Tibial artery (tissue), 4 donors: ENCODE measurements around the gene EHD2.

Source experiments
- DNase-seq, 2 donors: peaks; one replicate each; pipeline ENCODE4 v3.0.0-alpha.2; 2019
- H3K27ac ChIP-seq, 2 donors: fragments of 200-600 bp; sonication (generic) in 1 of 2; 1 replicate in 1 of 2; 2 replicates in 1 of 2; pipeline ENCODE4 v1.5.1; 2018 to 2019; ENCODE audit warnings: mild to moderate bottlenecking in 1 of 2
- H3K27me3 ChIP-seq, 2 donors: fragments of 200-600 bp; sonication (generic) in 1 of 2; one replicate each; pipeline versions ENCODE4 v1.5.1 to v1.6.0; 2016 to 2019
- H3K36me3 ChIP-seq, 3 donors: fragments of 200-600 bp; sonication (generic) in 2 of 3; one replicate each; pipeline ENCODE4 v1.5.1; 2016 to 2019; ENCODE audit warnings: mild to moderate bottlenecking in 2 of 3
- H3K4me1 ChIP-seq, 4 donors: fragments of 200-600 bp; sonication (generic) in 2 of 4; 1 replicate in 3 of 4; 2 replicates in 1 of 4; pipeline ENCODE4 v1.5.1; 2016 to 2019
- H3K4me3 ChIP-seq, 2 donors: fragments of 200-600 bp; sonication (generic) in 1 of 2; 1 replicate in 1 of 2; 2 replicates in 1 of 2; pipeline ENCODE4 v1.5.1; 2018 to 2019; ENCODE audit warnings: mild to moderate bottlenecking in 2 of 2
- H3K9me3 ChIP-seq, 3 donors: fragments of 200-600 bp; sonication (generic) in 1 of 3; one replicate each; pipeline ENCODE4 v1.5.1; 2016 to 2019
- intact Hi-C: fragments of 100-400 bp; cut with DNase I; formaldehyde crosslinking; loops from one replicate; pipeline ENCODE4 v1.15.0; 2023; ENCODE audit warnings: low total_unique reads
- TF ChIP-seq, protein P1 (sequence below), 2 experiments: fragments of 200-600 bp in 1 of 2; fragments of 450-650 bp in 1 of 2; IDR thresholded peaks; one replicate each; pipeline ENCODE4 v1.5.1; 2017 to 2019; ENCODE audit warnings: antibody characterized with exemption in 2 of 2, mild to moderate bottlenecking in 1 of 2, moderate library complexity in 1 of 2

EHD2 gene

GRCh38 chr19:47749326-47749725 lies 36.1 kb downstream of the EHD2 start:
- H3K27me3 ChIP-seq = no peaks in the 10 kb centered on the region
- TF ChIP-seq, protein P1, sequence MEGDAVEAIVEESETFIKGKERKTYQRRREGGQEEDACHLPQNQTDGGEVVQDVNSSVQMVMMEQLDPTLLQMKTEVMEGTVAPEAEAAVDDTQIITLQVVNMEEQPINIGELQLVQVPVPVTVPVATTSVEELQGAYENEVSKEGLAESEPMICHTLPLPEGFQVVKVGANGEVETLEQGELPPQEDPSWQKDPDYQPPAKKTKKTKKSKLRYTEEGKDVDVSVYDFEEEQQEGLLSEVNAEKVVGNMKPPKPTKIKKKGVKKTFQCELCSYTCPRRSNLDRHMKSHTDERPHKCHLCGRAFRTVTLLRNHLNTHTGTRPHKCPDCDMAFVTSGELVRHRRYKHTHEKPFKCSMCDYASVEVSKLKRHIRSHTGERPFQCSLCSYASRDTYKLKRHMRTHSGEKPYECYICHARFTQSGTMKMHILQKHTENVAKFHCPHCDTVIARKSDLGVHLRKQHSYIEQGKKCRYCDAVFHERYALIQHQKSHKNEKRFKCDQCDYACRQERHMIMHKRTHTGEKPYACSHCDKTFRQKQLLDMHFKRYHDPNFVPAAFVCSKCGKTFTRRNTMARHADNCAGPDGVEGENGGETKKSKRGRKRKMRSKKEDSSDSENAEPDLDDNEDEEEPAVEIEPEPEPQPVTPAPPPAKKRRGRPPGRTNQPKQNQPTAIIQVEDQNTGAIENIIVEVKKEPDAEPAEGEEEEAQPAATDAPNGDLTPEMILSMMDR (IDR thresholded peaks at IDR 0.05) = no peak
- no peaks in the 10 kb centered on the region for H3K9me3 ChIP-seq
- intact Hi-C loops = no loop called here
- peaks cover 0 to 33% (median 17%) of the 10 kb centered on the region in 4 donors for H3K4me1 ChIP-seq
- no peak overlapping the region for H3K27ac ChIP-seq
- H3K4me3 ChIP-seq = no peak overlapping the region
- peaks cover 61 to 76% (median 63%) of the 10 kb centered on the region in 3 donors for H3K36me3 ChIP-seq
- DNase-seq = no peak

- peaks cover 75 to 90% (median 77%) of the 10 kb centered on the region in 3 donors for H3K36me3 ChIP-seq
- no peaks in the 10 kb centered on the region for H3K27me3 ChIP-seq
- no peak overlapping the region for H3K4me3 ChIP-seq
- H3K9me3 ChIP-seq = no peaks in the 10 kb centered on the region
- no peak for DNase-seq
- H3K4me1 ChIP-seq = peaks cover 0 to 26% (median 11%) of the 10 kb centered on the region in 4 donors
- H3K27ac ChIP-seq = no peak overlapping the region
- intact Hi-C loops = no loop called here
- TF ChIP-seq, protein P1 (IDR thresholded peaks at IDR 0.05) = no peak
These were observed 37.5 kb downstream of the EHD2 start for GRCh38 chr19:47750752-47751151.

DNA sequence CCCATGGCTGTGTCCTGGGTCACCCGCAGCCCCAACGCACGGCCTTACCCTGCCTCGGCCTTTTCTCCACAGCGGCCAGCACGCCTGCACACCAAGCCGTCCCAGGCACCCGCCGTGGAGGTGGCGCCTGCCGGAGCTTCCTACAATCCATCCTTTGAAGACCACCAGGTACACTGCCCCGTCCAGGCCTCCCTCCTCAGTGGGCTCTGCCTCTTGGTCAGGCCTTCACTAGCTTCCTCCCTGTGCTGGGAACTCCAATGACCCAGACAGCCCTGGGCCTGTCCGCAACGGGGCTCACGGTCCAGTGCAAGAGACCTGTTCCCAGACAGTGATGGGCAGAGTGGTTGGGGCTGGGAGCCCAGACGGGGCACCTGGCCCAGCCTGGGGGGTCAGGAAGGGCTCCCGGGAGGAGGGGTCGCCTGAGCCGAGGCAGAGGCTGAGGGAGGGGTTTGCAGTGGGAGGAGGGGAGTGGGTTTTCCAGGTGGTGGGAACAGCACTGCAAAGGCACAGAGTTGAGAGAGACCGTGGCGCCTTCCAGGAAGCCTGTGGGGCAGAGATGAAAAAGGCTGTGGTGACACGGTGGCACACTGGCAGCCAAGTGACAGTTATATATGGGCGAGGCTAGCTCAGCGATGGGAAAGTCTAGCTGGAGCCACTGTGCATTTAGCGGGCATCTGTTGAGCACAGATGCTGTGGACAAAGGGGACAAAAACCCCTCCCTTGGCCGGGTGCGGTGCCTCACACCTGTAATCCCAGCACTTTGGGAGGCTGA lies 39.4 kb downstream of the EHD2 start:
- intact Hi-C loops = no loop called here
- DNase-seq = no peak
- H3K27ac ChIP-seq = no peak overlapping the region
- no peak overlapping the region for H3K4me3 ChIP-seq
- H3K36me3 ChIP-seq = peaks cover 93 to 99% (median 96%) of the 10 kb centered on the region in 3 donors
- peaks cover 0 to 13% (median 0%) of the 10 kb centered on the region in 4 donors for H3K4me1 ChIP-seq
- no peaks in the 10 kb centered on the region for H3K27me3 ChIP-seq
- TF ChIP-seq, protein P1 (IDR thresholded peaks at IDR 0.05) = no peak
- H3K9me3 ChIP-seq = no peaks in the 10 kb centered on the region

DNA sequence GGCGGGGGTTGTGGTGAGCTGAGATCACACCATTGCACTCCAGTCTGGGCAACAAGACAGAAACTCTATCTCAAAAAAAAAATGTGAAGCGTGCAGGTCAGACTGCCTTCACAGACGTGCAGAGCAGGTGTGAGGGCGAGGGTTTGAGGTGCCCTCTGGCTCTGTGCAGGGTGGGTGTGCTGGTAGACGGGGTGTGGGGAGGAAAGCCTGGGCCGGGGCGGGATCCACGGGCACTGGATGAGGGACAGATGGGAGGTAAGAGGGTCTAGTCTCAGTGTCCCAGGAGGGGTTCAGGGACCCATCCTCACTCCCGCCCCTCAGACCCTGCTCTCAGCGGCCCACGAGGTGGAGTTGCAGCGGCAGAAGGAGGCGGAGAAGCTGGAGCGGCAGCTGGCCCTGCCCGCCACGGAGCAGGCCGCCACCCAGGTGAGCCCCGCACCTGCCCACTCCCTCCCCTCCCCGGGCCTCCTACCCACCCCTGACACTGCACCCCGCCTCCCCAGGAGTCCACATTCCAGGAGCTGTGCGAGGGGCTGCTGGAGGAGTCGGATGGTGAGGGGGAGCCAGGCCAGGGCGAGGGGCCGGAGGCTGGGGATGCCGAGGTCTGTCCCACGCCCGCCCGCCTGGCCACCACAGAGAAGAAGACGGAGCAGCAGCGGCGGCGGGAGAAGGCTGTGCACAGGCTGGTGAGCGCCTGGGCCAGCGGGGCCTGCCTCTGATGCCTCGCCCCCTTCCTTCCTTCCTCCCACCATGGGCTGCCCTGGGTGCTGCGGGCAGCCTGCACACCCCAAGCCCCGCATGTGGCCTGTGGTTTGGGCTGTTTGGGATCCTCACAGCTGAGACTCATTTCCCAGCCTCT lies 41.2 kb downstream of the EHD2 start:
- peaks cover 91 to 100% (median 99%) of the 10 kb centered on the region in 3 donors for H3K36me3 ChIP-seq
- H3K27me3 ChIP-seq = no peaks in the 10 kb centered on the region
- no peak overlapping the region for H3K27ac ChIP-seq
- no peaks in the 10 kb centered on the region for H3K9me3 ChIP-seq
- H3K4me3 ChIP-seq = no peak overlapping the region
- no peak for DNase-seq
- H3K4me1 ChIP-seq = peaks cover 0 to 4% (median 0%) of the 10 kb centered on the region in 4 donors
- TF ChIP-seq, protein P1 (IDR thresholded peaks at IDR 0.05) = no peak
- intact Hi-C loops = no loop called here

DNA sequence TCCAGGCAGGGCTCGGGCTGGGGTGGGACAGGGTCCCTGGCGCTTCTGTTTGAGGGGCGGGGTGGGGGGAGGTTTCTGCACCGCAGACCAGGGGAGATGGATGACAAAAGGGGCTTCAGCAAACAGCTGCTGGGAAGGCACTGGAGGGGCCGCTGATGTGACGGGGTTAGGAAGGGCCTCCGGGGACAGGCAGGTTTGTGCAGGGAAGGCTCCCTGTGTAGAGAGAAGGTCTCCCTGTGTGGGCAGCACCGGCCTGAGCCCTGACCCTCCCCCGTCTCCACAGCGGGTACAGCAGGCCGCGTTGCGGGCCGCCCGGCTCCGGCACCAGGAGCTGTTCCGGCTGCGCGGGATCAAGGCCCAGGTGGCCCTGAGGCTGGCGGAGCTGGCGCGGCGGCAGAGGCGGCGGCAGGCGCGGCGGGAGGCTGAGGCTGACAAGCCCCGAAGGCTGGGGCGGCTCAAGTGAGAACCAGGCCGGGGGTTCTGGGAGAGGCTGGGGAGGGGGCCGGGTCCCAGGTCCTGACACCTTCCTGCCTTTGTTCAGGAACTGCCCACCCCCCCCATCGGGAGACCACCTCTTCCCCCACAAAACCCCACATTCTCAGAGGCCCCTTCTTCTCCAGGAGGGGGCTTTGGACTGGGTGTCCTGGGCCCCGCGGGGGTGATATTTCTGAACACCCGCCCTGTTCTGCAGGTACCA lies 42.0 kb downstream of the EHD2 start:
- DNase-seq = no peak
- no peak overlapping the region for H3K4me3 ChIP-seq
- H3K9me3 ChIP-seq = no peaks in the 10 kb centered on the region
- intact Hi-C loops = no loop called here
- no peaks in the 10 kb centered on the region for H3K4me1 ChIP-seq
- peaks cover 84 to 100% (median 93%) of the 10 kb centered on the region in 3 donors for H3K36me3 ChIP-seq
- H3K27me3 ChIP-seq = no peaks in the 10 kb centered on the region
- TF ChIP-seq, protein P1 (IDR thresholded peaks at IDR 0.05) = no peak
- no peak overlapping the region for H3K27ac ChIP-seq
